Subcutaneous abdominal adipose tissue (tissue), 5 donors: Measurements from ENCODE around the gene NOL6.

ENCODE experiments used
- H3K27ac ChIP-seq: one replicate; pipeline ENCODE4 v1.7.0; 2013; ENCODE audit warnings: low read depth, mild to moderate bottlenecking, inconsistent platforms, low read length, moderate library complexity
- H3K27me3 ChIP-seq, 5 donors: one replicate each; pipeline ENCODE4 v1.7.0; 2013; ENCODE audit warnings: low read length in 5 of 5, inconsistent platforms in 1 of 5; ENCODE audit not compliant: control insufficient read depth in 5 of 5, insufficient read depth in 4 of 5
- H3K36me3 ChIP-seq, 5 donors: one replicate each; pipeline ENCODE4 v1.7.0; 2013; ENCODE audit warnings: low read length in 5 of 5; ENCODE audit not compliant: control insufficient read depth in 5 of 5, insufficient read depth in 5 of 5
- H3K4me1 ChIP-seq, 5 donors: one replicate each; pipeline ENCODE4 v1.7.0; 2013; ENCODE audit warnings: low read length in 5 of 5, mild to moderate bottlenecking in 3 of 5, moderate library complexity in 1 of 5; ENCODE audit not compliant: control insufficient read depth in 5 of 5, insufficient read depth in 5 of 5
- H3K4me3 ChIP-seq, 5 donors: one replicate each; pipeline ENCODE4 v1.7.0; 2013; ENCODE audit warnings: low read length in 5 of 5, low read depth in 1 of 5
- H3K9ac ChIP-seq, 5 donors: one replicate each; pipeline ENCODE4 v1.7.0; 2013; ENCODE audit warnings: low read length in 5 of 5, mild to moderate bottlenecking in 4 of 5, moderate library complexity in 3 of 5
- H3K9me3 ChIP-seq, 5 donors: one replicate each; pipeline ENCODE4 v1.7.0; 2013; ENCODE audit warnings: low read length in 5 of 5; ENCODE audit not compliant: control insufficient read depth in 5 of 5
- donor health status: healthy.
- donor health status: healthy.
- donor health status: healthy.
- donor health status: healthy.
- donor health status: healthy.

The NOL6 gene

DNA sequence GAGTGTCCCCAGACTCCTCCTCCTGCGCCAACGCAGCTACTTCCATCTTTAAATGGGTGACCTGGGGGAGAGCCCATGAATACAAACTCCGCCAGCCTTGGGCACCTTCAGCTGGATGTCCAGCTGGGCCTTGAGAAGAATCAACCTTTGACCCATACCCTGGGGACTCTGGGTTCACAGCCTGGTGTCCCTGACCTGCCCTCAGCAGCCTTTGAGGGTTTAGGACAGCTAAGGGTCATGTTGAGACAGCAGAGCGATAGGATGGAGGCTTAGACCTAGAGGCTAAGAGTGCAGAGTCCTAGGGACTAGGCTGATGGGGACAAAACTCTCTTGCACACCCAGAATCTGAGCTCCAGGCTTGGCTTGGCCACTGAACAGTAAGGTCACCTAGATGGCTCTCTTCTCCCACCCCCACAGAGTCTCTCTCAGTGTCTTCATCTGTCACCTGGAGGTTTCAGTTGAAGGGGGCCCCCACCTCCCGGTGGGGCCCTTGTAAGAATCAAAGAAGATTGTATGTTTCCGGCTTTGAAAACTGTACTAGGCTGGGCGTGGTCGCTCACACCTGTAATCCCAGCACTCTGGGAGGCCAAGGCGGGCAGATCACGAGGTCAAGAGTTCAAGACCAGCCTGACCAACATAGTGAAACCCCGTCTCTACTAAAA is 19.6 kb downstream of the NOL6 start:
- Histone ChIP-seq H3K9ac (no peak overlapping the region), H3K4me1 (no peaks in the 10 kb centered on the region), H3K27ac (no peak overlapping the region), H3K4me3 (no peak overlapping the region), H3K9me3 (no peaks in the 10 kb centered on the region), H3K36me3 (no peaks in the 10 kb centered on the region), H3K27me3 (no peaks in the 10 kb centered on the region)

DNA sequence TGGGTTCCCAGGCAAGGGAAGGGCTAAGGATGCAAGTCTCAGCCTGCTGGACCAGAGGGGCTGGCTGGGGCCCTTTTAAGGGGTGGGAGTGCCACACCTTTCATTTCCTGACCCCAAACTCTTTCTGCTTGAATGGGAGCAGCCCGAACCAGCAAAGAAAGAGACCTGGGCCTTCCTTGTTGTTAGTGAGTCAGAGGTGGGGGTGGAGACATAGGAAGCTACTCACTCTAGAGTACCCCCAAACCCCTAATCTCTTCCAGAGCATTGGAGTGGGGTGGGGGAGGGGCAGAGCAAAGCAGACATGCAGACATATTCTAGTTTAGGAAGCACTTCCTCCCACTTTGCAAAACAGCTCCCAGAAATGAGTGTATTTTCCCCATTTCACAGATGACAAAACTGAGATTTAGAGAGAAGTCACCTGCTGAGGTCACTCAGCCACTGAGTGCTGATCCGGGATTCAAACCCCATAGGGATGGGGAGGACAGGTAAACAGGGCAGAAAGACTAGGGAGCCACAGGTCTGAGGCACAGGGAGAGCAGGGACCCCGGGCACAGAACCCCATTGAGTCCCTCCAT is 20.4 kb downstream of the NOL6 start:
- no peaks in the 10 kb centered on the region for H3K9me3 ChIP-seq
- no peaks in the 10 kb centered on the region for H3K36me3 ChIP-seq
- no peaks in the 10 kb centered on the region for H3K4me1 ChIP-seq
- no peak overlapping the region for H3K4me3 ChIP-seq
- H3K27me3 ChIP-seq: peaks cover 0 to under 1% (median 0%) of the 10 kb centered on the region in 5 donors
- H3K27ac ChIP-seq: no peak overlapping the region
- no peak overlapping the region for H3K9ac ChIP-seq

DNA sequence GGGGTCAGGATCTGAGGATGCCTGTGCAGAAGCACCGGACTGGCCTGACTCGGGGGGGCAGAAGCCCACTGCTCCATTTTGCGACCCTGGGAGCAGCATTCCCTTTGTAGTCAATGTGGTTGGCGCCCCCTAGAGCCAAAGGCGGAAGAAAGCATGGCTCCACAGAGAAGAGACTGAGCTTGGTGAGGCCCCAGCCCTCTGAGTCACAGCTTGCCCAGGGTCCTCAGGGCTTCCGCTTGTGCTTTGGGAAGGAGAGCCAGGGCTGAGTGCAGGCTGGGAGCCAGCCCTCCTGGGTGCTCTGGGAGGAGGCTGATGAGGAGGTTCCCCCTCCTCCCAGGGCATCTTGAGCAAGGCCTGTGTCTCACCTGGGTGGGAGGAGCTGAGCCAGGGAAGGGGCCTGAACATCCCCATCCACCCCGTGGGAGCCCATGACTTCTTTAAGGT is 20.9 kb downstream of the NOL6 start:
- H3K4me3 ChIP-seq: no peak overlapping the region
- H3K27ac ChIP-seq: no peak overlapping the region
- H3K27me3 ChIP-seq: peaks cover 0 to 5% (median 4%) of the 10 kb centered on the region in 5 donors
- no peaks in the 10 kb centered on the region for H3K36me3 ChIP-seq
- no peaks in the 10 kb centered on the region for H3K9me3 ChIP-seq
- H3K9ac ChIP-seq: no peak overlapping the region
- peaks cover 0 to 5% (median 4%) of the 10 kb centered on the region in 5 donors for H3K4me1 ChIP-seq

DNA sequence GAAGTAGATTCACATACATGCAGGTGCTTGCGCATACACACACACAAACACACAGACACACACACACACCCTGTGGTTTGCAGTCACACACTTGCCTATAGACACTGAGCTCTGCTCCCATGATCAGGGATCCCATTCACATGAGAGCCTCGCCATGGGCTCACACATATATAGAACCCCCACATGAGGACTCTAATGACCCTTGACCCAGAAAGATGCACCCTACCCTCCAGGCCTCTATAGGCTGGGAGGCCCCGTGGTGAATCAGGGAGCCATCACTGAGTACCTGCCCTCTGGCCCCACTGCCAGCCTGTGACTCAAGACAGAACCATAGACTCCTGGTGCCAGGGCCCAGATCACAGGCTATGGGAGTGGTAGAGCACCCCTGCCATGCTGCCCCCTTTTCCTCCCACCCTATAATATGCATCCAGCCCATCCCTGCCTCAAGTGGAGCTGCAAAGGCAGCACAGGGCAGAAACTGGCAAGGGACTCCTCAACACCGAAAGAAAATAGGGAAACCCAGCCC is 23.0 kb downstream of the NOL6 start:
- Histone ChIP-seq H3K4me3 (no peak overlapping the region), H3K27ac (no peak overlapping the region), H3K36me3 (no peaks in the 10 kb centered on the region), H3K9me3 (no peaks in the 10 kb centered on the region), H3K4me1 (peaks cover 2 to 19% (median 17%) of the 10 kb centered on the region in 5 donors), H3K9ac (no peak overlapping the region), H3K27me3 (peaks cover 0 to 6% (median 5%) of the 10 kb centered on the region in 5 donors)

DNA sequence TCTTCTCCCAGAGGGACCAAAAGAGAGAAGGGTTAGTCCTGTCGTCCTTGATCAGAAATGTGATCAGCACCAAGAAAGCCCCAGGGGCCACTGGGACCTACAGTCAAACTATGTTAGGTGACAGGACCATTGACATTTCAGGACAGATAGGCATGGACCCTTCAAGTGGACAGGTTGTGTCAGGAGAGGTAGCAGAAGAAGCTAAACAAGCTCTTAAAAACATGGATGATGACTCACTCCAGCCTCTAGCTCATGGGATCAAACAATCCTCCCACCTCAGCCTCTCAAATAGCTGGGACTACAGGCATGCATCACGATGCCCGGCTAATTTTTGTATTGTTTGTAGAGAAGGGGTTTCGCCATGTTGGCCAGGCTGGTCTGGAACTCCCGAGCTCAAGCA is 24.0 kb downstream of the NOL6 start:
- Histone ChIP-seq H3K27me3 (peaks cover 0 to 6% (median 5%) of the 10 kb centered on the region in 5 donors), H3K9me3 (no peaks in the 10 kb centered on the region), H3K4me3 (no peak overlapping the region), H3K9ac (no peak overlapping the region), H3K4me1 (peaks cover 2 to 19% (median 17%) of the 10 kb centered on the region in 5 donors), H3K27ac (no peak overlapping the region), H3K36me3 (no peaks in the 10 kb centered on the region)

DNA sequence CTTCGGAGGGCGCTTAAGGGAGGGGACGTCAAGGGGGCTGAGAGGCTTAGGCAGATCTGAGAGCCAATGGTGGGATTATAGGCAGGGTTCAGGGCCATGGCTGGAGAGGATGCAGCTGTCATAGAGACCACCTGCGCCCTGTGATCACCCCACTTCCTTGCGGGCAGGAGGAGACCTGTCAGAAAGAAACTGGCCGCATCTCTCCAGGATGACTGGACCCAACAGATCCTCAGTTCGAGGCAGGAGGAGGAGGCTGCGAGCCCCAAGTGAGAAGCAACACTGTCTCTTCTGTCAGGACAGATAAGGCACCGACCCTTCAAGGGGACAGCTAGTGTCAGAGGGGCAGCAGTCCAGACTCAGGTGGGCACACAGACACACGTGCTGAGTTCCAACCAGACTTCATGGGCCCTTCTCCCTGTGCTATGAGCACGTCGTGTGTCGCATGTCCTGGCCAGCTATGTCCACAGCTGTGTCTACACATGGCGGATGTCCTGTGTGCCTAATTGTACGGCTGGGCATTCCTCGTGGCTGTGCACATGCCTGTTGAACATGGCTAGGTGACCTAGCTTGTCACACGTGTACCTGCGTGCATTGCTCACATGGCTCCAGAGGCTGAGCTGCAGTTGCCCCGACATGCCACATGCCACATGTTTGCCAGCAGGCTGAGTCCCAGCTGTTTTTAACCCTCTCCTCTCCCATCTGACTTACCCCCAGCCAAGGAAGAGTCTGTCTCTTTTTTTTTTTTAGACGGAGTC is 25.7 kb downstream of the NOL6 start:
- H3K36me3 ChIP-seq: no peaks in the 10 kb centered on the region
- no peak overlapping the region for H3K27ac ChIP-seq
- H3K4me3 ChIP-seq: peak overlapping the region; percentile 50 to 70 (median 61)
- H3K9ac ChIP-seq: peak overlapping the region in 2 of 5 donors; percentile 10 to 70
- H3K4me1 ChIP-seq: peaks cover 2 to 19% (median 17%) of the 10 kb centered on the region in 5 donors
- no peaks in the 10 kb centered on the region for H3K9me3 ChIP-seq
- peaks cover 0 to 6% (median 6%) of the 10 kb centered on the region in 5 donors for H3K27me3 ChIP-seq

GRCh38 chr9:33446946-33447798 is 26.6 kb downstream of the NOL6 start, which contains the start of gene AQP3:
Gene AQP3, minus strand, starts transcription at chr9:33447593. Its CDS starts 63 bp downstream, at chr9:33447530.
- Histone ChIP-seq H3K27ac (no peak within 1 kb of the TSS), H3K4me3 (peak within 1 kb of the TSS; percentile 61 to 74 (median 63)), H3K9ac (peak within 1 kb of the TSS in 3 of 5 donors; percentile 33 to 70 (median 59)), H3K9me3 (no peaks in the 10 kb centered on the region), H3K36me3 (no peaks in the 10 kb centered on the region), H3K27me3 (peaks cover 0 to 6% (median 6%) of the 10 kb centered on the region in 5 donors), H3K4me1 (peaks cover 2 to 19% (median 17%) of the 10 kb centered on the region in 5 donors)

GRCh38 chr9:33446240-33446945 is 27.3 kb downstream of the NOL6 start:
- Histone ChIP-seq H3K9ac (no peak overlapping the region), H3K36me3 (no peaks in the 10 kb centered on the region), H3K27ac (no peak overlapping the region)

More at GRCh38 chr9:33446240-33446945, 27.3 kb downstream of the NOL6 start:
- Histone ChIP-seq H3K9me3 (no peaks in the 10 kb centered on the region), H3K4me3 (peak overlapping the region in 4 of 5 donors; percentile 7 to 70 (median 62)), H3K27me3 (peaks cover 0 to 6% (median 6%) of the 10 kb centered on the region in 5 donors), H3K4me1 (peaks cover 2 to 19% (median 17%) of the 10 kb centered on the region in 5 donors)
